HG02571 (cell line): Measurements from ENCODE around the gene PTPRN2.

Source experiments
- ATAC-seq: cut with Tn5 transposase; IDR thresholded peaks from one replicate; pipeline ENCODE4 v1.9.1; 2021; ENCODE audit warnings: mild to moderate bottlenecking, moderate library complexity; ENCODE audit not compliant: unreplicated experiment

PTPRN2 gene

DNA sequence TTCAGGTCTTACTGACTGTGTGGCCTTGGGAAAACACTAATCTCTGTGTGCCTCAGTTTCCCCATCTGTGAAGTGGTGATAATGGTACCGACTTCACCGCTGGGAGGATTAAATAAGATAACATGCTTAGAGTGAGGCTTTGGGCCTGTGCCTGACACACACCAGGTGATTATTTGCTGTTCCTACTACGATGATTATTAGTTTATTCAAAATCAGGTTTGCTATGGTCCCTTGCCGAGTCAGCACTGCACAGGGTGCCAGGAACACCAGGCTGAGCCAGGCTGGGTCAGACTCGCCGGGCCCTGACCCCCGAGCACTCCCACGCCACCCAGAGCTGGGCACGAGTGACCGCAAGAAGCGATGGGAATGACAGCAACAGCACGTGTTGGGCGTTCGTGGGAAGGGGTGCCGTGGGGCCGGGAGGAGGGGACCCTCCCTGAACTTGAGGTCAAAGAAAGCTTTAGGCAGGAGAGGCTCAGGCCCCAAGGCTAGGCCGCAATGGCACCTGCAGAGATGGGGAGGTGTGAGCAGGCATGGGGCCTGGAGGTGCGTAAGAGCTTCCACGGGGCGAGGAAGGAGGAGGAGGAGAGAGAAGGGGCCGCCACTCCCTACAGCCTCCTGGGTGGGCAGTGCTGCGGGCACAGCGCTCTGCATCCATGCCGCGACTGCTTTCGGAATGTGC lies 925.4 kb downstream of the PTPRN2 start:
- ATAC-seq: no peak

DNA sequence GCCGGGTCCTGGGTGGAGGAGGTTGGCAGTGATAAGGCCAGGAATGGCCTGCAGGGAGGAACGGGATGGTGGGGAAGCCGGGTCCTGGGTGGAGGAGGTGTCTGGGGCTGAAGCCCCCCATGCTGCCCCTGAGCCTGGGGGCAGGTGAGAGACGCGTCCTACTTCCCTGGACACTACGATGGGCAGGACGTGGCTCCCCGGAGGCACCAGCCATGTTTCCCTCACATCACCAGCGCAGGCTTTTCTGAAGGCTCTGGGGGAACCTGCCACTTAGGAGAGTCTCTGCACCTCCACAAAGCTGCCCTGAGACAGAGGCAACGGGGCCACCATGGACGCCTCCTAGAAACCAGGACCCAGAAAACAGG lies 926.0 kb downstream of the PTPRN2 start:
- no peak for ATAC-seq

DNA sequence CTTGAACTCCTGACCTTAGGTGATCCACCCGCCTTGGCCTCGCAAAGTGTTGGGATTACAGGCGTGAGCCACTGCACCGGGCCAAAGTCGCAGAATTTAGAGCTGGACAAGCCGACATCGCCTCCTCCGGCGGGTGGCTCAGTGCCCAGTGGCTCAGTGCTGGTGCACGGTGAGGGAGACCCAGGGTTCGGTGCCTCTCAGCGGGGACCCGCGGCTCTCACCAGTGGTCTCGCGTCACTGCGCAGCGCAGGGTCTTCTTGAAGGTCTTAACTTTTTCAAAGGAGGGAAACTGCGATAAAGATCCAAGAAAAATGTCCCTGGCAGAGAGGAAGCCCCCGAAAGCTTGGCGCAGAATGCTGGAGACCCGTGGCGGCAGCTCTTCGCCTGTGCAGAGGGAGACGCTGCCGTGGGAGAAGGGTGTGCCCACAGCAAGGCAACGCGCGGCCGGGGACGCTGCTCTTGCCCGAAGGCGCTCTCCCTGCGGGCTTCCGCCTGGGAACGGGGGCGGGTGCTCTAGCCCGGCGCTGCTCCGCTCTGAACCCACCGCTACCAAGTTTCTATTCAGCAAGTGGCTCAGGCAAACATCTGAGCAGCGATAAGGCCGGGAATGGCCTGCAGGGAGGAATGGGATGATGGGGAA lies 926.5 kb downstream of the PTPRN2 start:
- no peak for ATAC-seq

DNA sequence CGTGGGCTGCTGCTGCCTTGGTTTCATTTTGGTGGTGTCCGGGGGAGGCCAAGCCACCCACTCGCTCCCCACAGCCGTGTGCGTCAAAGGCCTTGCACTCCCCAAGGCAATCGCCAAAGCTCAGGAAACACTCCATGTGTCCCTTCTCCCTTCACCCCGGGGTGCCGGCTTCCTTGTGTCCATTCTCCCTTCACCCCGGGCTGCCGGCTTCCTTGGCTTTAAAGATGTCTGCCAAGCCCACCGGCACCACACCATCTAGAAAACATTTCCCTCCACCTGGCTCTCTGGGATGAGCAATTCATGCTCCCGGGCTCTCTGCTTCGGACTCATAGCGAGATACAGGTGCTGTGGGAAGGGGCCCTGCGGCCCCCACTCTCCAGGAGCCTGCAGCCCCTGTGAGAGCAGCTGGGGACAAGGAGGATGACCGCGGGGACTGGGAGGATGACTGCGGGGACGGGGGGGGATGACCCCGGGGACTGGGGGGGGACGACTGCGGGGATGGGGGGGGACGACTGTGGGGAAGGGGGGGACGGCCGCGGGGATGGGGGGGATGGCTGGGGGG lies 928.7 kb downstream of the PTPRN2 start:
- no peak for ATAC-seq

DNA sequence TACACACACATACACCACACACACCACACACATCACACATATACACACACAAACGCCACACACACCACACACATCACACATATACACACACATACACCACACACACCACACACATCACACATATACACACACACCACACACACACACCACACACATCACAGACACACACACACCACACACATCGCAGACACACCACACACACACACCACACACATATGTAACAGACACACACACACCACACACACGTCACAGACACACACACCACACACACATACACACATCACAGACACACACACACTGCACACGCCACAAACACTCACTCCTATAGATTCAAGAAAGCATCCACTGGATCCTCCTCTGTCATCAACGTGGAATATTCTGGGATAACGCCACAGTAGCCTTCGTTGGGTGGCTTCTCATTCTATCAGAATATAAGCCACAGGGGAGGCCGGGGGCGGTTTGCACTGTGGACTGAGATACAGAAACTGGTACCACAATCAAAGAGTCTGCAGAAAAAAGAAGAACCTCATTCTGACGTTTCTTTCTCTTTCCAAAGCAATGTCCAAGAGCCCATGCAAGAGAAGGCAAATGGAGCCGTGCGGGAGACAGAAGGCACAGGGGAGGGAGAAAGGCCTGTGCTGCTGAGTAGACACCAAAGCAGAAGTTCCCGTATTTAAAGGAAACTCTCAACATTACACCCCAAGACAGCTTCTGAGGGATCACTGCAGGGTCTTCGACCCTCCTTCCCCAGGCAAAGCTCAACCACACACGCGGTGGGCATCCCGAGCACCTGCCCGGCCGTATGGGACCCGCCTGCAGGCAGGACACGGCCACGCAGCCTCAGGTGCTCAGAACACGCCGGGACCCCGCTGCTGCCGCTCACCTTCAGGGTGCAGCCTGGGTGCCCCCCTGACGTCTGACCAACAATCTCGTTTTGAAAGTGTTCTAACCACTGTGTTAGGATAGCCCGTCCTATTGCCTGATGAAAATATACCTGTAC lies 929.6 kb downstream of the PTPRN2 start:
- ATAC-seq: no peak

DNA sequence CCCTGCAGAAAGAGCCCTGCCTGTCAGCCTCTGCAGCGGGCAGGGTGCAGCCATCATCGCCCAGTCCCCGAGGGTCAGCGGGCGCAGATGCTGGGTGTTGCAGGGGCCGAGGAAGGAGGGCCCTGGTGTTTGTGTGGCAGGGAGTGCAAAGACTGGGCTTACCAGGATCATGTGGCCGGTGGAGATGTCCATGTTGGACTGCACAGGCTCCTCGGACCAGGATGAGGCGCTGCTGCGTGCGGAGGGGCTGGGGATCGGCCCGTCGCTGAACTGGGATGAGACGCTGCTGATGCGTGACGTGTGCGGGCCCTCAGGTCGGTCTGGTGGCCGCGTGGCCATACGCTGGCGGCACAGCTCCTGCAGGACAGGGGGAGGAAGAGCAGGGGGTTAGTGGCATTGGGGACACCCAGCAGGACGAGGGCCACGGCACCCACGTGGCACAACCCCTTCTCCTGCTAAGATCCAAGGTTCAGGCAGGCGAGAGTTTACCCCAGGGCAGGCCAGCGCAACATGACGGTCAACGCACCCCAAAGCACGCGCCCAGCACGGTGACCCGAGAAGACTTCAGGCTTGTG lies 931.3 kb downstream of the PTPRN2 start:
- no peak for ATAC-seq

DNA sequence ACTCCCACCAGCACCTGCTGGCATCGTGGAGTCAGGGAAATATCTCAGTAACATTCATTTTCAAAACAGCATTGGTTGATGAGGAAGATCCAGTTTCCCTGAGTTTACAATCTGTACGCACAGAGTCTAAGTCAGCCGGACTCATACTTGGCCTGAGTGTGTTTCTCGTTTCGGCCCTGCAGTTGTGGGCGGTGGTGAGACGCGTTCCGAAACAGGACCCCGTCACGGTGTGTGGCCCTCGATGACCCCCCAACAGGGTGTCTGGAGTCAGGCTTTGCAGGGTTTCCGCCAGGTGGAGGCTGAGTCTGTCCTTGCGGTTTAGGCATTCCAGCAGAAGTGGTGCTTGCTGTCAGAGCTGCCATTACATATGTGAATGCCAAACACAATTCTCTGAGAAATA lies 933.3 kb downstream of the PTPRN2 start:
- ATAC-seq: no peak

DNA sequence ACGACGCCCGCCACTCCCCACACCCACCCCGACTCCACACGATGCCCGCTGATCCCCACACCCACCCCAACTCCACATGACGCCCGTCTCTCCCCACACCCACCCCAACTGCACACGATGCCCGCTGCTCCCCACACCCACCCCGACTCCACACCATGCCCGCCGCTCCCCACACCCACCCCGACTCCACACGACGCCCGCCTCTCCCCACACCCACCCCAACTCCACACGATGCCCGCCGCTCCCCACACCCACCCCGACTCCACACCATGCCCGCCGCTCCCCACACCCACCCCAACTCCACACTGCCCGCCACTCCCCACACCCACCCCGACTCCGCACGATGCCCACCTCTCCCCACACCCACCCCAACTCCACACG lies 933.8 kb downstream of the PTPRN2 start:
- no peak for ATAC-seq

DNA sequence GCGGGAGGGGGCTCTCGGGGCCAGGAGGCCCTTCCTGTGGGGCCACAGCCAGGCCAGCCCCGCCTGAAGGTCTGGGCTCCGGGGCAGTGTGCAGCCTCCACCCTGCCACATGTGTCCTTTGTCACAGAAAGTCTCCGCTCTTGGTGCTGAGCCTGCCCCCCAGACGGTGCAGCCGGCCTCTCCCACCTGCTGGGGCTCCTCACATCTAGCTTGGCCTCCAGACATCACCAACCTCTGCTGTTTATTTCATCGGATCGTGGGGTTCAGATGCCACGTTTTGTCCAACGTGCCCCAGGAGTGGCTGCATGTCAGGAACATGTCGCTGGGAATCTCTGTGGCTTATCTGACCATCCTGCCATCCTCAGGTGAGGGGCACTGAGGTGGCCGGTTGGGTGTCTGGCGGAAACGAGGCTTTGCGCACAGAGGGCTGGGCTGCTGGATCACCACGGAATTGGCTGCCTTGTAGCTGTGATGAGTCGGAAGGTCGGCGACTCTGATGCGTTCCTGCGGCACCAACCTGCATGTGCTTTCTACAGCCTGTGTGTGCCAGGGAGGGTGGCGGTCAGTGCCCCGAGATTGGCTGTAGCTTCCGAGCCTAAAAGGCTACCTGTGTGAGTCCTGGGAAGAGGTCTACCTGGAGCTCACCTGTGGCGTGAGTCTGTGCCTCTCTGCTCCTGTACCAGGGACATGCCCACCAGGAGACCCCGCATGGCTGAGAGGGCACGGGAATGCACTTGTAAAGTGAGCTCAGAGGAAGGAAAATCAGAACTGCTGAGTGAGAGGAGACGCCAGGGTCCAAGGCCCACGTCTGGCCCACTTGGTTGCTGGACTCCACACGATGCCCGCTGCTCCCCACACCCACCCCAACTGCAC lies 934.4 kb downstream of the PTPRN2 start:
- no peak for ATAC-seq

DNA sequence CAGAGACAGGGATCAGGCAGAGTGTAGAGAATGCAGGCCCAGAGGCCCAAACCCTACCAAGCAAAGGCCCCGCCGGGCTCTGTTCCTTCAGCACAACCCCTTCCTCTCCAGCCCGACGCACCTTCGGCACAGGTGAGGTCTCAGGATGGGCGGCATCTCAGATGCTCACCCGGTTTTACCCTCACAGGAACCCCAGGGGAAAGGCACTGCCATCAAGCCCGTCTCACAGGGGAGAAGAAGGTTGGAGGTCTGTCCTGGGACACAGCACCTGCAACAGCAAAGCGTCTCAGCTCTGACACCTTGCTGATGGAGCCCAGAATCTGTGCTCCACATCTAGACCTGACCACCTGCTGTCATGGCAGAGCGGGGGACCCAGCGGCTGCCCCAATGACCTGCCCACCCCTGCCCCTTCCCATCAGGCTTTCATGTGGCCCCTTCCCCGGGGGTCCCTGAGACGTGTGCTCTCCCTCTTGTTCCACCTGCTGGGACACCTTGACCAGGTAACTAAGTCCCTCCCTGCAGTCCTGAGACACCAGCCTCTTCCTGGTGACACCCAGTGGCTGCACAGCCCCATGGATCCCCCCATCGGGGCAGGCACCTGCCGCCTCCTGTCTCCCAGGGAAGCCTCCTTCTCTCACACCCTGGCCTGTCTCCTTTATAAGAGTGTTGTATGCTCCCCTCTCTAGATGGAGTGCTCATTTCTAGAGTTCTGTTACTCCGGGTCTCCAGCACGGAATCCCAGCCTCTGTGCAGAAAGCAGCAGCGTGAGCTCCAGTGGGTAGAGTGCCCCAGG lies 935.3 kb downstream of the PTPRN2 start:
- ATAC-seq: no peak

DNA sequence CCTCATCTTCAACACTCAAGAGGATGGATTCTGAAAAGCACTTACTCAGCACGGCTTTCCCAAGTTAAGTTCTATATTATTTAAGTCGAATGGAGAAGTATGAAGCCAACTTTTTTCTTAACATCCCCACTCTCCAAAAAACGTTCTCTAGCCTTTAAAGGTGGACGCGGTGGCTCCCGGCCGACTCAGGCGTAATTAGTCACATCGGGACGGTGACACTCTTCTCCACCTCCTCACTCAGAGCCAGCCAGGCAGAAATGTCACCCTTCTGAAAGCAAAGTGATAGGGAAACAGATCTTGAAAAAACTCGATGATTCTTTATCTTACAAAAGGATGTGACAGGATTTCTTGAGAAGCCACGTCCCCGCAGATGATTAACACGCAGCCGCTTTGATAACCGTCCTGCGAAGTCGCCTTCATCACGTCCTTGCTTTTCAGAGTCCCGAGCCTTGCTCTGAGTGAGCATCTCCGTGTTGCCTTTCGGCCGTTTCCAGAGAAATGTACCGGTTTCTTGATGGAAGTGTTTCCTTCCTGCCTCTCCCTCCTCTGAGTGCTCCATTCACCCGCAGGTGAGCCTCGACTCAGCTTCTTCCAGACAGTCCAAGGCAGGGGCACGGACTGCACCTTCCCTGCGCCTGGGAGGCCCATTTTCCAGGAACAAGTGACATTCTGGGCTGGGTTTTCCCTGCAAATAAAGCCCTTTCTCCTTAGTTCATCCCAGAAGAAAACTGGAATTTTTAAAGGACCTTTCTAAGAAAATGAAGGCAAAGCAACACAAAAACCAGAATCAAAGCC lies 936.1 kb downstream of the PTPRN2 start:
- ATAC-seq: no peak

DNA sequence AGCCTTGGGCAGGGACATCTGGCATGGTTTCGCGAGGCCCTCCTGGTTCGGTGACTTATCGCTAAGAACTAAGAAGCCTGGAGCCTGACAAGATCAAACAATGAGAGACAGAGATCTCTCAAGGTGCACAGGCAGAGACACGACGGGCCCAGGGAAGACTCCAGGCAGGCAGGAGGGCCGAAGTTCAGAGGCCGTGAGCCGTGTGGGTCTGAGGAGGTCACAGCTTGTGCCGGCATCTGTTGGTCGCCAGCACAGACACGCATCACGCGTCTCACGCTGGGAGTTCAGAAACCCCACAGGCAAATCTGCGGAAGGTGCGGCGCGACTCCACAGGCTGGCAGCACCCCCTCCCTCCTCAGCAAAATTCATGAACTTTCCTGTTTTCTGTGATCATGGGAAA lies 936.8 kb downstream of the PTPRN2 start:
- no peak for ATAC-seq

DNA sequence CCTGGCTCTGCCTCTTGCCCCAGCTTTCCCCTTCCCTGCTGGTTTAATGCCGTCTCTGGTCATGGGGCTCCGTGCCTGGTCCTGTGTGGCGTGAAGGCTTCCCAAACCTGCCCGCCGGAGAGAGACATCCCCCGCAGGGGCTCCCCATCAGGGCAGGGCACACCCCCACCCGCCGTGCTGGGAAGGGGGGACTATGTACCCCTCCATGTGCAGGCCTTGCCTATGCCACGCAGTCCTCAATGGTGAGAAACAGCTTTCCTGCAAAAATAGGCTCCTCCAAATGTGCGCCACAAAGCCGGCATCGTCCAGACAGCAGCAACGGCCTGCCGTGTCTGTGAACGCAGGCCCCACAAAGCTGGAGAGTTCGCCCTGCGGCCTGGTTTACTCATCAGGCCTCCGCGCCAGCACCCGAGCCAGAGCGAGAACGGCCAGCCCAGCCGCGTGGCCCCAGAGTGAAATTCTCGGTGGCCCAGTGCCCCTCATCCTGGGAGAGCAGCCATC lies 937.4 kb downstream of the PTPRN2 start:
- ATAC-seq: no peak

DNA sequence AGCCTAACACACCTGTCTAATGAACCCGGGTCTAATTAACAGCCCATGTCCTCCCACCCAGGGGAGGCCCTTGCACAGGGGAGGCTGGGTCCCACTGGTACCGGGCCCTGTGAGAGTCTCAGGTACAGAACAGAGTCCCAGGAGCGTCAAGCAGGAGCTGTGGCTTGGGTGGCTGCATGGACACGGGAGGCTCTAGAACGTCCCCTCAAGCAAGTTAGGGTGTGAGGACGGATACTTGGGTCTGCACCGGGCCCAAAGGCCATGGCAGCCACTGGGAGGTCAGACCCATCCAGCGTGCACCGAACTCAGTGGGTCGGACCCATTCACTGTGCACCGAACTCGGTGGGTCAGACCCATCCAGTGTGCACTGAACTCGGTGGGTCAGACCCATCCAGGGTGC lies 941.1 kb downstream of the PTPRN2 start:
- ATAC-seq: no peak

DNA sequence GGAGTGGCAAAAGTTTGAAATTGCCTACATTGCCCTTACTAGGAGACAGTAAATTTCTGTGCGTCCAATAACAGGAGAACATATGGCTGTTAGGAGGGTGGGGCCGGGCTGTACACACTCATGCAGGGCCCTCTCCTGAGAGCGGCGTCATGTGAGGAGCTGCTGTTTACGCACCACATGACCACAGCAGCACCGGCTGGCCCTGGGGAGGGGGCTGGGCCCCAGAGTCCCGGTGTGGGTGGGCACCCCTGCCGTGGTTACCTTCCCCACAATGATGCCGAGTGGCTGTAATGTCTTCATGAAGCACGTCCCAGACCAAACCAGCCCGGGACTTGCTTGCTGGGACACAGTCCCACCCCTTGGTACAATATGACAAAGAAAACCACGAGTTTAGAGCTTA lies 942.1 kb downstream of the PTPRN2 start:
- no peak for ATAC-seq

DNA sequence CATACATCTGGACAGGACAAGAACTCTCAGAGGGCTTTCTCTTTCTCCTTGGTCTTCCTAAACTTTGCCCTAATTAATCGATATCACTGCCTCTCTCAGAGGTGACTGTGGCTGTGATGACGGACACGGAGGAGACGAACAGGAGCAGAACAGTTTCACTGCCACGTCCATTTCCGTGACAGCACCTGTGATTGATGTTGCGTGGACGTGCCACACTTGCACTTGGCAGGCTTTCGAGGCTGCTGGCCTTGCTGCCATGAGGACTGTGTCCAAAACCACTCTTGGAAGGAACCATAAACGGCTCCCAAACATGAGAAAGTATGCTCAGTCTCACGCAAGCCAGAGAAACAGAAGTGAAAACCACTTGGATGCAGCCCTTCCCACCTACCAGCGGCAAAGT lies 942.7 kb downstream of the PTPRN2 start:
- no peak for ATAC-seq

DNA sequence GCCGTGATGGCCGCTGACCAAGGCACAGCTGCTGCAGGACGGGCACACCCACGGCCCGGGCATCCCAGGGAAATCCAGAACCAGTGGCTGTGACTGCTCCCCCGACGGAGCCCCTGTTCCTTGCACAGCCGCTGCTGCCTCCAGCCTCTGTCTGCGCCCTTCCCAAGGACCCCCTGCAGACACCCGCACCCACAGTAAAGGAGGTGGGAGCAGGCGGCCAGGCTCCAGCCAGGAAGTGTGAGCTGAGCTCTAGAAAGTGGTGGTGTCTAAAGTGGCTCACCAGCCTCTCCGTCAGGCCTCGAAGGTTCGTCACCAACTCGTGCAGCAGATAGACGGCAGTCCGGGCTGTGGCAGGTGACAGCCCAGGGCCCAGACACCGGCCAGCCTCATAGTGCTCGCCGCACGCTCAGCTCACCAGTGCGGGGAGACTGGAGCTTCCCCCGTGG lies 944.1 kb downstream of the PTPRN2 start:
- ATAC-seq: no peak

DNA sequence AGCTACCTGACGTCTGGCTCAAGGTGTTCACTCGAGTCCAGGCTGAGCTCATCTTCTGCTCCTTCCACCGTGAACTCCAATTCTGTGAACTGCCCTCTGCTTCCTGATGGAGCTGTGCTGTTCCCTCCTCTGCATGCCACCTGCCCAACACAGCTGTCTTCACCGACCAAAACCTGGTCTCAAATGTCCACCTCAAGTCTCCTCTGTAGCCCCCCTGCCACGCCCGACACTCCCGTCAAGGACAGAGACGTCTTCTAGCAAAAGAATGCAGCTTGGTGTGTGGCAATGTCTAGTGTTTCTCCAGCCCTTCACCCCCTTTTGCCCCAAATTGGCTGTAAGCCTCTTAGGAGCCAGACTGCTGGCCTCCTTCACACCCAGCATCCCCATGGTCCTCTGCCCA lies 945.8 kb downstream of the PTPRN2 start:
- no peak for ATAC-seq
